ENCODE measurements around the gene PSMA1.

PSMA1 gene

GRCh38 chr11:14458377-14458776 lies 61.8 kb downstream of the PSMA1 start:
- no peak for DNase-seq (ENCODE audit: low read depth, low spot score)
- no peak overlapping the region for H3K4me3 ChIP-seq (ENCODE audit: low read length)

- DNase-seq (ENCODE audit: low read depth, low spot score), result no peak
- no peak overlapping the region for H3K4me3 ChIP-seq (ENCODE audit: low read length)
Measured at GRCh38 chr11:14455648-14456430, 64.3 kb downstream of the PSMA1 start.
